Measurements from ENCODE around the gene AP2M1.

Gene AP2M1

GRCh38 chr3:184211718-184212117 lies 37.1 kb downstream of the AP2M1 start:
- no peaks in the 10 kb centered on the region for H3K36me3 ChIP-seq (ENCODE audit: control insufficient read depth, insufficient read depth, low read length)
- WGBS, 2 experiments: 92 to 95% methylated on average over 4 to 5 of the region's 5 CpGs
- H3K27ac ChIP-seq (ENCODE audit: insufficient read depth, low read depth, low read length, poor library complexity, severe bottlenecking): no peak overlapping the region
- no peaks in the 10 kb centered on the region for H3K27me3 ChIP-seq (ENCODE audit: control insufficient read depth, insufficient read depth, low read length, poor library complexity, severe bottlenecking)
- no peak overlapping the region for H3K4me3 ChIP-seq (ENCODE audit: insufficient read depth, low read depth, low read length)
- H3K4me1 ChIP-seq (ENCODE audit: control insufficient read depth, insufficient read depth, low read length): no peaks in the 10 kb centered on the region
- no peaks in the 10 kb centered on the region for H3K9me3 ChIP-seq (ENCODE audit: control insufficient read depth, low read length)

- H3K27me3 ChIP-seq (ENCODE audit: control insufficient read depth, insufficient read depth, low read length, poor library complexity, severe bottlenecking): no peaks in the 10 kb centered on the region
- 66 to 87% methylated on average over 1 to 3 of the region's 4 CpGs for WGBS, 2 experiments
- no peak overlapping the region for H3K4me3 ChIP-seq (ENCODE audit: insufficient read depth, low read depth, low read length)
- no peak overlapping the region for H3K27ac ChIP-seq (ENCODE audit: insufficient read depth, low read depth, low read length, poor library complexity, severe bottlenecking)
- H3K9me3 ChIP-seq (ENCODE audit: control insufficient read depth, low read length): no peaks in the 10 kb centered on the region
- no peaks in the 10 kb centered on the region for H3K4me1 ChIP-seq (ENCODE audit: control insufficient read depth, insufficient read depth, low read length)
- H3K36me3 ChIP-seq (ENCODE audit: control insufficient read depth, insufficient read depth, low read length): no peaks in the 10 kb centered on the region
Measured at GRCh38 chr3:184218814-184219213, 44.2 kb downstream of the AP2M1 start.

- H3K27ac ChIP-seq (ENCODE audit: insufficient read depth, low read depth, low read length, poor library complexity, severe bottlenecking): no peak overlapping the region
- H3K9me3 ChIP-seq (ENCODE audit: control insufficient read depth, low read length): no peaks in the 10 kb centered on the region
- H3K4me1 ChIP-seq (ENCODE audit: control insufficient read depth, insufficient read depth, low read length): no peaks in the 10 kb centered on the region
- WGBS, 2 experiments: 87 to 88% methylated on average over 3 of the region's 3 CpGs
- no peaks in the 10 kb centered on the region for H3K36me3 ChIP-seq (ENCODE audit: control insufficient read depth, insufficient read depth, low read length)
- peaks cover 3% of the 10 kb centered on the region for H3K27me3 ChIP-seq (ENCODE audit: control insufficient read depth, insufficient read depth, low read length, poor library complexity, severe bottlenecking)
- no peak overlapping the region for H3K4me3 ChIP-seq (ENCODE audit: insufficient read depth, low read depth, low read length)
Measured at GRCh38 chr3:184222521-184222920, 47.9 kb downstream of the AP2M1 start.

GRCh38 chr3:184223946-184224345 lies 49.3 kb downstream of the AP2M1 start:
- H3K9me3 ChIP-seq (ENCODE audit: control insufficient read depth, low read length): no peaks in the 10 kb centered on the region
- WGBS, 2 experiments: 79 to 84% methylated on average over 3 of the region's 3 CpGs
- H3K27me3 ChIP-seq (ENCODE audit: control insufficient read depth, insufficient read depth, low read length, poor library complexity, severe bottlenecking): peaks cover 17% of the 10 kb centered on the region
- peaks cover 3% of the 10 kb centered on the region for H3K4me1 ChIP-seq (ENCODE audit: control insufficient read depth, insufficient read depth, low read length)
- H3K4me3 ChIP-seq (ENCODE audit: insufficient read depth, low read depth, low read length): no peak overlapping the region
- H3K27ac ChIP-seq (ENCODE audit: insufficient read depth, low read depth, low read length, poor library complexity, severe bottlenecking): no peak overlapping the region
- H3K36me3 ChIP-seq (ENCODE audit: control insufficient read depth, insufficient read depth, low read length): no peaks in the 10 kb centered on the region

GRCh38 chr3:184227481-184227935 lies 52.9 kb downstream of the AP2M1 start:
- Histone ChIP-seq H3K9me3 (ENCODE audit: control insufficient read depth, low read length) (no peaks in the 10 kb centered on the region), H3K4me3 (ENCODE audit: insufficient read depth, low read depth, low read length) (no peak overlapping the region), H3K4me1 (ENCODE audit: control insufficient read depth, insufficient read depth, low read length) (peaks cover 10% of the 10 kb centered on the region), H3K36me3 (ENCODE audit: control insufficient read depth, insufficient read depth, low read length) (no peaks in the 10 kb centered on the region), H3K27ac (ENCODE audit: insufficient read depth, low read depth, low read length, poor library complexity, severe bottlenecking) (no peak overlapping the region), H3K27me3 (ENCODE audit: control insufficient read depth, insufficient read depth, low read length, poor library complexity, severe bottlenecking) (peaks cover 52% of the 10 kb centered on the region)
- whole genome bisulfite sequencing, 2 experiments: 55 to 66% methylated on average over 2 of the region's 2 CpGs

- Histone ChIP-seq H3K4me3 (ENCODE audit: insufficient read depth, low read depth, low read length) (peak overlapping the region; percentile 46), H3K27me3 (ENCODE audit: control insufficient read depth, insufficient read depth, low read length, poor library complexity, severe bottlenecking) (peaks cover 63% of the 10 kb centered on the region)
Measured at GRCh38 chr3:184228376-184229137, 53.9 kb downstream of the AP2M1 start.

GRCh38 chr3:184229394-184230080 lies 54.9 kb downstream of the AP2M1 start, which contains the start of gene VWA5B2:
Gene VWA5B2 (plus strand): TSS chr3:184229585. CDS start chr3:184230529, 944 bp downstream.
- H3K4me3 ChIP-seq (ENCODE audit: insufficient read depth, low read depth, low read length): peak within 1 kb of the TSS; percentile 46
- no peaks in the 10 kb centered on the region for H3K9me3 ChIP-seq (ENCODE audit: control insufficient read depth, low read length)
- 2% methylated on average over 66 of the region's 66 CpGs for WGBS, 2 experiments
- H3K4me1 ChIP-seq (ENCODE audit: control insufficient read depth, insufficient read depth, low read length): peaks cover 10% of the 10 kb centered on the region
- H3K36me3 ChIP-seq (ENCODE audit: control insufficient read depth, insufficient read depth, low read length): no peaks in the 10 kb centered on the region
- peaks cover 73% of the 10 kb centered on the region for H3K27me3 ChIP-seq (ENCODE audit: control insufficient read depth, insufficient read depth, low read length, poor library complexity, severe bottlenecking)
- H3K27ac ChIP-seq (ENCODE audit: insufficient read depth, low read depth, low read length, poor library complexity, severe bottlenecking): no peak within 1 kb of the TSS

More at GRCh38 chr3:184228376-184229137, 53.9 kb downstream of the AP2M1 start:
- 48 to 49% methylated on average over 12 of the region's 12 CpGs for WGBS, 2 experiments
- H3K27ac ChIP-seq (ENCODE audit: insufficient read depth, low read depth, low read length, poor library complexity, severe bottlenecking): no peak overlapping the region
- H3K9me3 ChIP-seq (ENCODE audit: control insufficient read depth, low read length): no peaks in the 10 kb centered on the region
- peaks cover 10% of the 10 kb centered on the region for H3K4me1 ChIP-seq (ENCODE audit: control insufficient read depth, insufficient read depth, low read length)
- H3K36me3 ChIP-seq (ENCODE audit: control insufficient read depth, insufficient read depth, low read length): no peaks in the 10 kb centered on the region

- H3K27me3 ChIP-seq (ENCODE audit: control insufficient read depth, insufficient read depth, low read length, poor library complexity, severe bottlenecking): peaks cover 78% of the 10 kb centered on the region
- H3K4me3 ChIP-seq (ENCODE audit: insufficient read depth, low read depth, low read length): peak overlapping the region; percentile 46
- H3K4me1 ChIP-seq (ENCODE audit: control insufficient read depth, insufficient read depth, low read length): peaks cover 10% of the 10 kb centered on the region
- no peaks in the 10 kb centered on the region for H3K9me3 ChIP-seq (ENCODE audit: control insufficient read depth, low read length)
- H3K36me3 ChIP-seq (ENCODE audit: control insufficient read depth, insufficient read depth, low read length): no peaks in the 10 kb centered on the region
- WGBS, 2 experiments: 2 to 3% methylated on average over 61 of the region's 61 CpGs
- H3K27ac ChIP-seq (ENCODE audit: insufficient read depth, low read depth, low read length, poor library complexity, severe bottlenecking): no peak overlapping the region
Measured at GRCh38 chr3:184230081-184230602, 55.5 kb downstream of the AP2M1 start.

GRCh38 chr3:184230603-184231528 lies 56.2 kb downstream of the AP2M1 start:
- H3K9me3 ChIP-seq (ENCODE audit: control insufficient read depth, low read length): no peaks in the 10 kb centered on the region
- 9% methylated on average over 79 of the region's 79 CpGs for WGBS, 2 experiments
- peak overlapping the region; percentile 46 for H3K4me3 ChIP-seq (ENCODE audit: insufficient read depth, low read depth, low read length)
- no peak overlapping the region for H3K27ac ChIP-seq (ENCODE audit: insufficient read depth, low read depth, low read length, poor library complexity, severe bottlenecking)
- peaks cover 10% of the 10 kb centered on the region for H3K4me1 ChIP-seq (ENCODE audit: control insufficient read depth, insufficient read depth, low read length)
- no peaks in the 10 kb centered on the region for H3K36me3 ChIP-seq (ENCODE audit: control insufficient read depth, insufficient read depth, low read length)
- H3K27me3 ChIP-seq (ENCODE audit: control insufficient read depth, insufficient read depth, low read length, poor library complexity, severe bottlenecking): peaks cover 80% of the 10 kb centered on the region

Measured in ectodermal cell (in vitro differentiated cells).